HepG2 (cell line): Measurements from ENCODE around the gene PRDM12. TPM values are rescaled to one million over a fixed set of nuclear protein-coding genes. Genes with fewer than 3 reads are reported as not detected.

Source experiments
- ATAC-seq: fragments of 200-7000 bp; cut with Tn5 transposase; 3 replicates; pipeline ENCODE4 v1.9.1; 2020; ENCODE audit warnings: mild to moderate bottlenecking, moderate library complexity
- BruUV-seq: library from RNA; stranded (reverse); fragments of 400-500 nt; replicated peaks from 2 replicates; lab custom pipeline; 2021; lab: Mats Ljungman, UMichigan
- CTCF ChIA-PET: fragments of 300-600 bp; formaldehyde crosslinking; extraction: SDS; loops from one replicate; lab custom pipeline; 2021; ENCODE audit warnings: low total read pairs, inconsistent platforms, low intra/inter-chr PET ratio; lab: Yijun Ruan, JAX
- POLR2A ChIA-PET: fragments of 350-600 bp; sonication (Branson Sonifier 250); formaldehyde crosslinking; loops from one replicate; lab custom pipeline; 2020; ENCODE audit warnings: antibody characterized with exemption, inconsistent platforms; lab: Yijun Ruan, JAX
- DNase-seq: peaks from one replicate; pipeline ENCODE4 v3.0.0-alpha.2; 2015; ENCODE audit warnings: low spot score
- FAIRE-seq: peaks from 3 replicates; lab custom pipeline; 2011; peaks lifted over from hg19 to GRCh38; lab: Jason Lieb, UNC
- H2AFZ ChIP-seq: one replicate; pipeline ENCODE4 v1.6.1; 2011; ENCODE audit warnings: low read length, inconsistent platforms
- H3K27ac ChIP-seq: fragments of 300-600 bp; 3 replicates; pipeline ENCODE4 v1.8.0; 2011; ENCODE audit warnings: mixed run types, mild to moderate bottlenecking, mixed read lengths, low read length, inconsistent platforms; ENCODE audit not compliant: insufficient read depth; ENCODE audit errors: extremely low read length
- H3K27me3 ChIP-seq, 2 experiments: fragments of 200-600 bp in 1 of 2; 2 replicates in 1 of 2; 3 replicates in 1 of 2; pipeline versions ENCODE4 v1.6.0 to v1.8.0; 2011; ENCODE audit warnings: low read length in 2 of 2, mild to moderate bottlenecking in 2 of 2, moderate library complexity in 2 of 2, inconsistent platforms in 1 of 2; ENCODE audit not compliant: insufficient read depth in 2 of 2, control insufficient read depth in 1 of 2
- H3K36me3 ChIP-seq, 2 experiments: fragments of 200-600 bp in 1 of 2; replicated peaks in 1 of 2; 2 replicates in 1 of 2; 3 replicates in 1 of 2; pipeline versions ENCODE4 v1.5.1 to v1.8.0; 2011; ENCODE audit warnings: low read length in 2 of 2, inconsistent platforms in 1 of 2; ENCODE audit not compliant: insufficient read depth in 2 of 2, control insufficient read depth in 1 of 2
- H3K4me1 ChIP-seq: 2 replicates; pipeline ENCODE4 v1.5.1; 2012; ENCODE audit warnings: low read length, inconsistent platforms; ENCODE audit not compliant: insufficient read depth
- H3K4me2 ChIP-seq: 2 replicates; pipeline ENCODE4 v1.6.0; 2011; ENCODE audit warnings: low read depth, low read length, inconsistent platforms
- H3K4me3 ChIP-seq, 3 experiments: fragments of 200-600 bp in 1 of 3; sonication (generic), shearing (Covaris generic) in 1 of 3; replicated peaks in 1 of 3; 2 replicates each; pipeline ENCODE4 v1.5.1; 2011 to 2016; ENCODE audit warnings: low read length in 3 of 3, inconsistent platforms in 2 of 3, low read depth in 2 of 3, mild to moderate bottlenecking in 2 of 3, control low read depth in 1 of 3, mixed read lengths in 1 of 3; ENCODE audit not compliant: insufficient read depth in 1 of 3
- H3K79me2 ChIP-seq: one replicate; pipeline ENCODE4 v1.6.1; 2011; ENCODE audit warnings: low read length, inconsistent platforms; ENCODE audit not compliant: insufficient read depth
- H3K9ac ChIP-seq: 2 replicates; pipeline ENCODE4 v1.6.0; 2011; ENCODE audit warnings: mild to moderate bottlenecking, low read depth, low read length, inconsistent platforms; ENCODE audit not compliant: insufficient read depth
- H3K9me3 ChIP-seq: 2 replicates; pipeline ENCODE4 v1.5.1; 2012; ENCODE audit warnings: mild to moderate bottlenecking, low read length
- H4K20me1 ChIP-seq: 2 replicates; pipeline ENCODE4 v1.6.0; 2011; ENCODE audit warnings: inconsistent platforms, mild to moderate bottlenecking, low read length, moderate library complexity; ENCODE audit not compliant: insufficient read depth
- ADNP ChIP-seq: sonication (generic); formaldehyde crosslinking; IDR thresholded peaks from 2 replicates; pipeline ENCODE4 v1.4.0; 2020; ENCODE audit warnings: missing genetic modification reagents
- ETV5 ChIP-seq: IDR thresholded peaks from 2 replicates; pipeline ENCODE4 v1.6.1; 2018; ENCODE audit warnings: missing biosample characterization, missing genetic modification reagents, inconsistent platforms, borderline replicate concordance
- FOXO1 ChIP-seq: sonication (generic); formaldehyde crosslinking; IDR thresholded peaks from 2 replicates; pipeline ENCODE4 v1.4.0; 2020; ENCODE audit warnings: missing genetic modification reagents
- PHB2 ChIP-seq: fragments of 450-650 bp; IDR thresholded peaks from 2 replicates; pipeline ENCODE4 v1.6.1; 2018; ENCODE audit not compliant: partially characterized antibody
- ZC3H4 ChIP-seq: sonication (generic); formaldehyde crosslinking; IDR thresholded peaks from 2 replicates; pipeline ENCODE4 v1.4.0; 2020; ENCODE audit warnings: missing genetic modification reagents, borderline replicate concordance
- WGBS: methylation state at CpG from one replicate; pipeline ENCODE4 v1.1.6; 2017; ENCODE audit warnings: low lambda C conversion rate; 5-methylcytosine and 5-hydroxymethylcytosine counted together
- in situ Hi-C: cut with HindIII; loops from 2 replicates; pipeline ENCODE4 v1.10.0; 2017; ENCODE audit warnings: low pct_unique_long_range_greater_than_20kb; ENCODE audit not compliant: extremely low pct_ligation_motif_present
- intact Hi-C: fragments of 100-400 bp; cut with micrococcal nuclease; formaldehyde crosslinking; loops from one replicate; pipeline ENCODE4 v1.10.0; 2022; ENCODE audit not compliant: unreplicated experiment
- polyA plus RNA-seq, 8 experiments: library from polyadenylated mRNA; depleted of rRNA in 3 of 8; stranded (reverse) in 7 of 8; unstranded in 1 of 8; fragments of >200 nt; fragmentation: Illumina TruSeq in 4 of 8; extraction: Trizol in 4 of 8; gene quantifications; 2 replicates each; pipeline versions ENCODE4 v1.2.1 to v1.2.3, GENCODE V29; 2011 to 2016; ENCODE audit warnings: low read depth in 4 of 8, missing spikeins in 1 of 8, mixed read lengths in 1 of 8; ENCODE audit not compliant: insufficient read depth in 1 of 8
- total RNA-seq, 5 experiments: library from RNA; depleted of rRNA; stranded (reverse); fragments of >200 nt; fragmentation: Illumina TruSeq; extraction: Trizol; gene quantifications; 2 replicates each; pipeline ENCODE4 v1.2.3, GENCODE V29; 2016; ENCODE audit warnings: low read depth in 1 of 5
- TF ChIP-seq, protein P1 (sequence below): fragments of 450-650 bp; IDR thresholded peaks from 2 replicates; pipeline ENCODE4 v1.6.1; 2016
- TF ChIP-seq, protein P2 (sequence below): sonication (generic); formaldehyde crosslinking; IDR thresholded peaks from 2 replicates; pipeline ENCODE4 v1.9.0; 2021; ENCODE audit warnings: missing genetic modification reagents, mild to moderate bottlenecking, borderline replicate concordance
- TF ChIP-seq, protein P3 (sequence below): IDR thresholded peaks from 2 replicates; pipeline ENCODE4 v1.6.1; 2016; ENCODE audit warnings: mild to moderate bottlenecking

PRDM12 gene
- total and polyA plus RNA-seq, 2 of the 13 experiments (the other 11 are each of a cell fraction or from before 2014, with no cell fraction given): 0.04 to 0.07 TPM

DNA sequence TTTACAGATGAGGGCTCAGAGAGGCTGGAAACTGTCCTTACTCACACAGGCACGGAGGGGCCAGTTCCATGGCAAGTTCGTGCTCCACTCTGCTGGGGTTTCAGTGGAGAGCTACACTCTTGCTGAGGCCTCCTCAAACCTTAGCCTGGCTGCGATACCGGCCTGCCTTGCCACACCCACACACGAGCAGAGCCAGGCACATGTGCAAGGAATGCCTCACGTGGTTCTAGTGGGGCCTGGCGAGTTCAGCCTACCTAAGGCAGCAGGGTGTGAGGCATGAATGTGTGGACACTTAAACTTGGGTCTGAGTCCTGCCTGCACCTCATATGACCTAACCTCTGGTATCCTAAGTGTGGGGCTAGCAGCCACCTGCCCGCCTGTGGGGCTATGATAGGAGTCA is 21.5 kb upstream of the PRDM12 start (continued):
- TF ChIP-seq, protein P1, sequence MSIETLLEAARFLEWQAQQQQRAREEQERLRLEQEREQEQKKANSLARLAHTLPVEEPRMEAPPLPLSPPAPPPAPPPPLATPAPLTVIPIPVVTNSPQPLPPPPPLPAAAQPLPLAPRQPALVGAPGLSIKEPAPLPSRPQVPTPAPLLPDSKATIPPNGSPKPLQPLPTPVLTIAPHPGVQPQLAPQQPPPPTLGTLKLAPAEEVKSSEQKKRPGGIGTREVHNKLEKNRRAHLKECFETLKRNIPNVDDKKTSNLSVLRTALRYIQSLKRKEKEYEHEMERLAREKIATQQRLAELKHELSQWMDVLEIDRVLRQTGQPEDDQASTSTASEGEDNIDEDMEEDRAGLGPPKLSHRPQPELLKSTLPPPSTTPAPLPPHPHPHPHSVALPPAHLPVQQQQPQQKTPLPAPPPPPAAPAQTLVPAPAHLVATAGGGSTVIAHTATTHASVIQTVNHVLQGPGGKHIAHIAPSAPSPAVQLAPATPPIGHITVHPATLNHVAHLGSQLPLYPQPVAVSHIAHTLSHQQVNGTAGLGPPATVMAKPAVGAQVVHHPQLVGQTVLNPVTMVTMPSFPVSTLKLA: peak; percentile 66
- TF ChIP-seq ETV5 (CRISPR knock-in tag): no peak

DNA sequence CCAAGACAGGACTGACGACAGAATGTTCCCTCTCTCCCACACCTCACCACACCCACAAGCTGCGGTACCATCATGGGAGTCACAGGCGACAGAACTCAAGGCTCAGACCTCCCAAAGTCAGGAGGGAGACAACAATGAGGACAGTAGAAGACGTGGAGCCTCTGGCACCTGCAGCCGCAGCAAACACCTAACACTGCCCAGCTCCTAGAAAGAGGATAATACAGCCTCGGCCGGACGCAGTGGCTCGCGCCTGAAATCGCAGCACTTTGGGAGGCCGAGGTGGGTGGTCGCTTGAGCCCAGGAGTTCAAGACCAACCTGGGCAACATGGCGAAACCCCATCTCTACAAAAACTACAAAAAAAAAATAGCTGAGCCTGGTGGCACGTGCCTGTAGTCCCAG is 13.2 kb upstream of the PRDM12 start:
- 44% methylated on average over 13 of the region's 15 CpGs for WGBS
- no peaks in the 10 kb centered on the region for H4K20me1 ChIP-seq
- H2AFZ ChIP-seq: no peak overlapping the region
- TF ChIP-seq ZC3H4 (CRISPR knock-in tag) (no peak), PHB2 (no peak), ADNP (no peak), FOXO1 (no peak)
- TF ChIP-seq, protein P2, sequence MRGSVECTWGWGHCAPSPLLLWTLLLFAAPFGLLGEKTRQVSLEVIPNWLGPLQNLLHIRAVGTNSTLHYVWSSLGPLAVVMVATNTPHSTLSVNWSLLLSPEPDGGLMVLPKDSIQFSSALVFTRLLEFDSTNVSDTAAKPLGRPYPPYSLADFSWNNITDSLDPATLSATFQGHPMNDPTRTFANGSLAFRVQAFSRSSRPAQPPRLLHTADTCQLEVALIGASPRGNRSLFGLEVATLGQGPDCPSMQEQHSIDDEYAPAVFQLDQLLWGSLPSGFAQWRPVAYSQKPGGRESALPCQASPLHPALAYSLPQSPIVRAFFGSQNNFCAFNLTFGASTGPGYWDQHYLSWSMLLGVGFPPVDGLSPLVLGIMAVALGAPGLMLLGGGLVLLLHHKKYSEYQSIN: no peak
- TF ChIP-seq, protein P3, sequence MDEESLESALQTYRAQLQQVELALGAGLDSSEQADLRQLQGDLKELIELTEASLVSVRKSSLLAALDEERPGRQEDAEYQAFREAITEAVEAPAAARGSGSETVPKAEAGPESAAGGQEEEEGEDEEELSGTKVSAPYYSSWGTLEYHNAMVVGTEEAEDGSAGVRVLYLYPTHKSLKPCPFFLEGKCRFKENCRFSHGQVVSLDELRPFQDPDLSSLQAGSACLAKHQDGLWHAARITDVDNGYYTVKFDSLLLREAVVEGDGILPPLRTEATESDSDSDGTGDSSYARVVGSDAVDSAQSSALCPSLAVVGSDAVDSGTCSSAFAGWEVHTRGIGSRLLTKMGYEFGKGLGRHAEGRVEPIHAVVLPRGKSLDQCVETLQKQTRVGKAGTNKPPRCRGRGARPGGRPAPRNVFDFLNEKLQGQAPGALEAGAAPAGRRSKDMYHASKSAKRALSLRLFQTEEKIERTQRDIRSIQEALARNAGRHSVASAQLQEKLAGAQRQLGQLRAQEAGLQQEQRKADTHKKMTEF: no peak
- DNase-seq (no peak), FAIRE-seq (no peak), ATAC-seq (no peak)
- H3K36me3 ChIP-seq: no peaks in the 10 kb centered on the region
- no peaks in the 10 kb centered on the region for H3K9me3 ChIP-seq
- H3K27ac ChIP-seq: no peak overlapping the region
- intact Hi-C loops (no loop called here), in situ Hi-C loops (no loop called here)
- H3K4me1 ChIP-seq: no peaks in the 10 kb centered on the region
- H3K4me3 ChIP-seq: no peak overlapping the region
- ChIA-PET CTCF (no interaction called here), POLR2A (interaction anchor here (1.2 kb wide), 1 partner anchor 10 kb away, joined by 3 read pairs; no protein-coding TSS in a partner anchor)
- no peak overlapping the region for H3K4me2 ChIP-seq
- H3K9ac ChIP-seq: no peak overlapping the region
- no TSS peak for BruUV-seq
- H3K79me2 ChIP-seq: no peaks in the 10 kb centered on the region
- peaks cover 0 to 26% of the 10 kb centered on the region in 2 experiments; a peak in 4 of 5 replicates for H3K27me3 ChIP-seq
